ENCODE data around the gene SORL1-AS1.
A peak's percentile ranks its signal among the peaks of the same experiment; 100 is the strongest.

Gene SORL1-AS1

GRCh38 chr11:121451986-121452608 lies 670 bp downstream of the SORL1-AS1 start, which contains the start of gene SORL1:
Gene SORL1 (plus strand): TSS chr11:121452314. CDS start chr11:121452332, 18 bp downstream.
- Histone ChIP-seq H3K27ac (ENCODE audit: insufficient read length, low read depth, low read length) (no peak within 1 kb of the TSS), H4K5ac (ENCODE audit: insufficient read length, low read depth, low read length) (no peak within 1 kb of the TSS), H3K18ac (ENCODE audit: insufficient read length, low read depth, low read length) (peak within 1 kb of the TSS; percentile 74), H3K79me1 (ENCODE audit: insufficient read depth, low read depth, low read length, poor library complexity, severe bottlenecking) (no peaks in the 10 kb centered on the region), H3K4me1 (ENCODE audit: insufficient read depth, low read length) (peaks cover 10% of the 10 kb centered on the region; the same call in 1 of the 2 replicates), H2BK12ac (ENCODE audit: insufficient read length, low read depth, low read length) (no peak within 1 kb of the TSS), H3K9me3 (ENCODE audit: control insufficient read depth, low read depth, low read length) (no peaks in the 10 kb centered on the region), H4K8ac (replicated peaks; ENCODE audit: insufficient read length, low read depth, low read length) (no peak within 1 kb of the TSS), H2BK20ac (ENCODE audit: low read depth, low read length, poor library complexity, severe bottlenecking) (no peak within 1 kb of the TSS), H3K4ac (ENCODE audit: low read depth, low read length) (no peak within 1 kb of the TSS), H2AK5ac (ENCODE audit: insufficient read length, low read length) (no peak within 1 kb of the TSS), H2BK120ac (ENCODE audit: low read depth, low read length, poor library complexity, severe bottlenecking) (no peak within 1 kb of the TSS), H3K23ac (ENCODE audit: insufficient read length, low read depth, low read length) (no peak within 1 kb of the TSS), H3K14ac (ENCODE audit: insufficient read depth, low read length) (peak within 1 kb of the TSS; percentile 80), H2BK5ac (ENCODE audit: insufficient read length, low read length) (no peak within 1 kb of the TSS), H3K9ac (ENCODE audit: extremely low read depth, insufficient read length, low read length) (peak within 1 kb of the TSS; percentile 48), H3K79me2 (ENCODE audit: insufficient read depth, low read length) (peaks cover 16% of the 10 kb centered on the region; the same call in 1 of the 2 replicates), H3K56ac (ENCODE audit: insufficient read length, low read depth, low read length) (no peak within 1 kb of the TSS), H4K20me1 (ENCODE audit: control insufficient read depth, insufficient read depth, insufficient read length) (no peaks in the 10 kb centered on the region), H2BK15ac (ENCODE audit: low read depth, low read length) (no peak within 1 kb of the TSS), H3K4me2 (ENCODE audit: insufficient read depth, insufficient read length, low read length) (peak within 1 kb of the TSS; percentile 80), H4K91ac (ENCODE audit: insufficient read length, low read depth, low read length) (no peak within 1 kb of the TSS), H2AFZ (ENCODE audit: low read length) (no peak within 1 kb of the TSS), H3K27me3 (ENCODE audit: insufficient read depth, low read length) (no peaks in the 10 kb centered on the region), H3T11ph (ENCODE audit: low read length) (no peak within 1 kb of the TSS), H3K23me2 (ENCODE audit: insufficient read length, low read depth, low read length, poor library complexity, severe bottlenecking) (peaks cover 12% of the 10 kb centered on the region)
- Mint-ChIP-seq H3K9me3 (no peaks in the 10 kb centered on the region), H3K36me3 (ENCODE audit: insufficient read depth in 1 of 3, low read depth in 3 of 3) (peaks cover 0 to 2% (median 0%) of the 10 kb centered on the region in 3 experiments; a peak in 2 of 7 replicates), H3K27me3 (ENCODE audit: low read depth) (peaks cover 13% of the 10 kb centered on the region), H3K27ac (peak within 1 kb of the TSS; percentile 38 to 95 (median 66)), H3K4me1 (peaks cover 56 to 65% of the 10 kb centered on the region in 2 experiments), H3K4me3 (peak within 1 kb of the TSS; percentile 89 to 91)
- DNase-seq, result peak; percentile 84
- peak; percentile 72 for TF ChIP-seq CTCF (conservative IDR thresholded peaks at IDR 0.05)
- no CpG with 5 or more reads among the region's 89 CpGs for WGBS (ENCODE audit: extremely low coverage, insufficient read length, low lambda C conversion rate)
